Ishikawa (cell line): ENCODE measurements around the gene GPR146.

Experiments
- CEBPB ChIP-seq: IDR thresholded peaks from 2 replicates; pipeline ENCODE4 v1.6.1; 2012
- CREB1 ChIP-seq: IDR thresholded peaks from 2 replicates; pipeline ENCODE4 v1.6.1; 2012; ENCODE audit warnings: low read depth
- EGR1 ChIP-seq: IDR thresholded peaks from 2 replicates; pipeline ENCODE4 v1.6.1; 2012
- EP300 ChIP-seq: IDR thresholded peaks from 2 replicates; pipeline ENCODE4 v1.6.1; 2012; ENCODE audit warnings: borderline replicate concordance
- FOXM1 ChIP-seq: IDR thresholded peaks from 2 replicates; pipeline ENCODE4 v1.6.1; 2012; ENCODE audit warnings: low read depth, borderline replicate concordance
- NFIC ChIP-seq: IDR thresholded peaks from 2 replicates; pipeline ENCODE4 v1.6.1; 2012
- TAF1 ChIP-seq: IDR thresholded peaks from 2 replicates; pipeline ENCODE4 v1.6.1; 2012; ENCODE audit warnings: low read depth, mild to moderate bottlenecking
- TEAD4 ChIP-seq: IDR thresholded peaks from 2 replicates; pipeline ENCODE4 v1.6.1; 2012
- USF1 ChIP-seq: IDR thresholded peaks from 2 replicates; pipeline ENCODE4 v1.6.1; 2012
- YY1 ChIP-seq: IDR thresholded peaks from 2 replicates; pipeline ENCODE4 v1.6.1; 2012; ENCODE audit warnings: low read depth
- TF ChIP-seq, protein P1 (sequence below): IDR thresholded peaks from 2 replicates; pipeline ENCODE4 v1.6.1; 2012
- TF ChIP-seq, protein P2 (sequence below): IDR thresholded peaks from 2 replicates; pipeline ENCODE4 v1.6.1; 2012; ENCODE audit warnings: low read depth, mild to moderate bottlenecking

GRCh38 chr7:1100386-1100785 is 56.0 kb downstream of the GPR146 start:
- TF ChIP-seq FOXM1 (no peak), CEBPB (no peak), CREB1 (no peak), EGR1 (no peak), EP300 (no peak), YY1 (no peak), TAF1 (no peak), NFIC (no peak), TEAD4 (no peak), USF1 (no peak)
- TF ChIP-seq, protein P1, sequence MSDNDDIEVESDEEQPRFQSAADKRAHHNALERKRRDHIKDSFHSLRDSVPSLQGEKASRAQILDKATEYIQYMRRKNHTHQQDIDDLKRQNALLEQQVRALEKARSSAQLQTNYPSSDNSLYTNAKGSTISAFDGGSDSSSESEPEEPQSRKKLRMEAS = no peak
- TF ChIP-seq, protein P2, sequence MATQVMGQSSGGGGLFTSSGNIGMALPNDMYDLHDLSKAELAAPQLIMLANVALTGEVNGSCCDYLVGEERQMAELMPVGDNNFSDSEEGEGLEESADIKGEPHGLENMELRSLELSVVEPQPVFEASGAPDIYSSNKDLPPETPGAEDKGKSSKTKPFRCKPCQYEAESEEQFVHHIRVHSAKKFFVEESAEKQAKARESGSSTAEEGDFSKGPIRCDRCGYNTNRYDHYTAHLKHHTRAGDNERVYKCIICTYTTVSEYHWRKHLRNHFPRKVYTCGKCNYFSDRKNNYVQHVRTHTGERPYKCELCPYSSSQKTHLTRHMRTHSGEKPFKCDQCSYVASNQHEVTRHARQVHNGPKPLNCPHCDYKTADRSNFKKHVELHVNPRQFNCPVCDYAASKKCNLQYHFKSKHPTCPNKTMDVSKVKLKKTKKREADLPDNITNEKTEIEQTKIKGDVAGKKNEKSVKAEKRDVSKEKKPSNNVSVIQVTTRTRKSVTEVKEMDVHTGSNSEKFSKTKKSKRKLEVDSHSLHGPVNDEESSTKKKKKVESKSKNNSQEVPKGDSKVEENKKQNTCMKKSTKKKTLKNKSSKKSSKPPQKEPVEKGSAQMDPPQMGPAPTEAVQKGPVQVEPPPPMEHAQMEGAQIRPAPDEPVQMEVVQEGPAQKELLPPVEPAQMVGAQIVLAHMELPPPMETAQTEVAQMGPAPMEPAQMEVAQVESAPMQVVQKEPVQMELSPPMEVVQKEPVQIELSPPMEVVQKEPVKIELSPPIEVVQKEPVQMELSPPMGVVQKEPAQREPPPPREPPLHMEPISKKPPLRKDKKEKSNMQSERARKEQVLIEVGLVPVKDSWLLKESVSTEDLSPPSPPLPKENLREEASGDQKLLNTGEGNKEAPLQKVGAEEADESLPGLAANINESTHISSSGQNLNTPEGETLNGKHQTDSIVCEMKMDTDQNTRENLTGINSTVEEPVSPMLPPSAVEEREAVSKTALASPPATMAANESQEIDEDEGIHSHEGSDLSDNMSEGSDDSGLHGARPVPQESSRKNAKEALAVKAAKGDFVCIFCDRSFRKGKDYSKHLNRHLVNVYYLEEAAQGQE = no peak
